K562 (cell line): Measurements from ENCODE around the gene GRIN1. TPM values are rescaled to one million over a fixed set of nuclear protein-coding genes. Genes with fewer than 3 reads are reported as not detected.

Source experiments
- ATAC-seq: fragments of 200-7000 bp; cut with Tn5 transposase; 3 replicates; pipeline ENCODE4 v1.9.1; 2020; ENCODE audit warnings: moderate library complexity
- BruUV-seq: library from RNA; stranded (reverse); fragments of 400-500 nt; replicated peaks from 2 replicates; lab custom pipeline; 2021; lab: Mats Ljungman, UMichigan
- CTCF ChIA-PET: fragments of 300-600 bp; formaldehyde crosslinking; extraction: SDS; loops from one replicate; lab custom pipeline; 2021; ENCODE audit warnings: low intra/inter-chr PET ratio; lab: Yijun Ruan, JAX
- POLR2A ChIA-PET: fragments of 300-600, 350-650 bp; sonication (Branson Sonifier 250); formaldehyde crosslinking; extraction: SDS; loops from one replicate; lab custom pipeline; 2021; ENCODE audit warnings: antibody characterized with exemption, inconsistent platforms; lab: Yijun Ruan, JAX
- DNase-seq, 4 experiments: peaks; one replicate each; pipeline versions ENCODE4 v3.0.0 to v3.0.0-alpha.2; 2011 to 2018; ENCODE audit warnings: low spot score in 3 of 4, mixed read lengths in 3 of 4; ENCODE audit errors: extremely low read depth in 1 of 4
- FAIRE-seq: peaks from 2 replicates; lab custom pipeline; 2011; peaks lifted over from hg19 to GRCh38; lab: Jason Lieb, UNC
- H2AFZ ChIP-seq: 2 replicates; pipeline ENCODE4 v1.6.0; 2011; ENCODE audit warnings: low read depth, low read length, control low read depth, inconsistent platforms
- H3K27ac ChIP-seq: fragments of 200-600 bp; 3 replicates; pipeline ENCODE4 v1.8.0; 2011; ENCODE audit warnings: low read depth, mild to moderate bottlenecking, control low read depth, inconsistent platforms, low read length, moderate library complexity, mixed read lengths; ENCODE audit errors: extremely low read depth
- H3K27me3 ChIP-seq, 2 experiments: fragments of 300-600 bp in 1 of 2; 2 replicates in 1 of 2; 3 replicates in 1 of 2; pipeline versions ENCODE4 v1.6.0 to v1.8.0; 2011; ENCODE audit warnings: inconsistent platforms in 2 of 2, low read length in 2 of 2, mild to moderate bottlenecking in 1 of 2, mixed read lengths in 1 of 2, moderate library complexity in 1 of 2; ENCODE audit not compliant: control insufficient read depth in 2 of 2, insufficient read depth in 2 of 2
- H3K36me3 ChIP-seq: fragments of 300-600 bp; 3 replicates; pipeline ENCODE4 v1.8.0; 2011; ENCODE audit warnings: mild to moderate bottlenecking, low read length, inconsistent platforms; ENCODE audit not compliant: control insufficient read depth, insufficient read depth
- H3K4me1 ChIP-seq, 2 experiments: fragments of 200-600 bp in 1 of 2; replicated peaks in 1 of 2; 2 replicates in 1 of 2; 3 replicates in 1 of 2; pipeline versions ENCODE4 v1.5.1 to v1.8.0; 2011; ENCODE audit warnings: inconsistent platforms in 2 of 2, low read length in 2 of 2, mild to moderate bottlenecking in 1 of 2, mixed read lengths in 1 of 2, moderate library complexity in 1 of 2; ENCODE audit not compliant: control insufficient read depth in 2 of 2, insufficient read depth in 2 of 2
- H3K4me2 ChIP-seq: 2 replicates; pipeline ENCODE4 v1.6.1; 2011; ENCODE audit warnings: low read length, control low read depth, inconsistent platforms, mixed read lengths; ENCODE audit not compliant: insufficient read depth
- H3K4me3 ChIP-seq: fragments of 200-600 bp; sonication (generic), shearing (Covaris generic); 2 replicates; pipeline ENCODE4 v1.5.1; 2016; ENCODE audit warnings: control low read depth, inconsistent platforms
- H3K79me2 ChIP-seq: fragments of 200-600 bp; 3 replicates; pipeline ENCODE4 v1.8.0; 2011; ENCODE audit warnings: low read length, inconsistent platforms; ENCODE audit not compliant: control insufficient read depth, insufficient read depth
- H3K9ac ChIP-seq, 2 experiments: 2 replicates each; pipeline versions ENCODE4 v1.6.0 to v1.6.1; 2011; ENCODE audit warnings: low read depth in 2 of 2, low read length in 2 of 2, control low read depth in 1 of 2, inconsistent platforms in 1 of 2, mild to moderate bottlenecking in 1 of 2, mixed read lengths in 1 of 2; ENCODE audit not compliant: insufficient read depth in 1 of 2
- H3K9me1 ChIP-seq: one replicate; pipeline ENCODE4 v1.6.0; 2011; ENCODE audit warnings: inconsistent platforms, mild to moderate bottlenecking, low read length, moderate library complexity; ENCODE audit not compliant: control insufficient read depth, insufficient read depth
- H3K9me3 ChIP-seq: replicated peaks from 2 replicates; pipeline ENCODE4 v1.5.1; 2011; ENCODE audit warnings: low read depth, low read length, inconsistent platforms; ENCODE audit not compliant: control insufficient read depth, insufficient read depth
- H4K20me1 ChIP-seq: replicated peaks from 2 replicates; pipeline ENCODE4 v1.6.1; 2011; ENCODE audit warnings: low read length, inconsistent platforms, mixed read lengths; ENCODE audit not compliant: control insufficient read depth, insufficient read depth
- LEF1 ChIP-seq: fragments of 450-650 bp; IDR thresholded peaks from 2 replicates; pipeline ENCODE4 v1.6.1; 2016; ENCODE audit warnings: mild to moderate bottlenecking
- SLC30A9 ChIP-seq: fragments of 250-450 bp; sonication (Bioruptor Pico); IDR thresholded peaks from 2 replicates; pipeline ENCODE4 v1.8.0; 2022; ENCODE audit warnings: mild to moderate bottlenecking, moderate library complexity
- ZBTB33 ChIP-seq: sonication (generic); formaldehyde crosslinking; IDR thresholded peaks from 2 replicates; pipeline ENCODE4 v1.8.1; 2023; ENCODE audit warnings: mild to moderate bottlenecking, missing genetic modification reagents
- WGBS: fragments of 100-300 bp; shearing (Covaris generic); methylation state at CpG from one replicate; pipeline ENCODE4 v1.1.6; 2016; ENCODE audit warnings: low coverage, mixed read lengths; ENCODE audit not compliant: insufficient coverage; ENCODE audit errors: missing lambda C conversion rate; 5-methylcytosine and 5-hydroxymethylcytosine counted together
- in situ Hi-C: fragments of 300-500 bp; cut with MboI; formaldehyde crosslinking; loops from 4 replicates; pipeline ENCODE4 v1.15.0; 2018; ENCODE audit warnings: inconsistent platforms, mixed read lengths
- intact Hi-C: fragments of 100-400 bp; cut with micrococcal nuclease; formaldehyde crosslinking; loops from 2 replicates; pipeline ENCODE4 v1.14.2; 2022
- polyA plus RNA-seq, 8 experiments: library from polyadenylated mRNA; depleted of rRNA in 4 of 8; stranded (reverse) in 5 of 8; unstranded in 3 of 8; fragments of >200 nt; fragmentation: Nextera tagmentation in 2 of 8; fragmentation: Illumina TruSeq in 1 of 8; extraction: Ambion mirVana in 2 of 8; extraction: Trizol in 1 of 8; gene quantifications; 2 replicates each; pipeline versions ENCODE4 v1.2.1 to v1.2.3, GENCODE V29; 2011 to 2014; ENCODE audit warnings: inconsistent platforms in 1 of 8, missing spikeins in 1 of 8
- total RNA-seq, 7 experiments: library from RNA; depleted of rRNA in 6 of 7; stranded (reverse); fragments of >200 nt in 6 of 7; fragmentation: Illumina TruSeq in 2 of 7; extraction: Trizol in 2 of 7; gene quantifications; 2 replicates each; pipeline versions ENCODE4 v1.2.1 to v1.2.3, GENCODE V29; 2011 to 2021; ENCODE audit warnings: low replicate concordance in 1 of 7

The GRIN1 gene
- total and polyA plus RNA-seq, 9 of the 15 experiments (the other 6 are each of a cell fraction or from before 2014, with no cell fraction given), result 0.03 to 0.35 (median 0.16) TPM; not detected in 6

DNA sequence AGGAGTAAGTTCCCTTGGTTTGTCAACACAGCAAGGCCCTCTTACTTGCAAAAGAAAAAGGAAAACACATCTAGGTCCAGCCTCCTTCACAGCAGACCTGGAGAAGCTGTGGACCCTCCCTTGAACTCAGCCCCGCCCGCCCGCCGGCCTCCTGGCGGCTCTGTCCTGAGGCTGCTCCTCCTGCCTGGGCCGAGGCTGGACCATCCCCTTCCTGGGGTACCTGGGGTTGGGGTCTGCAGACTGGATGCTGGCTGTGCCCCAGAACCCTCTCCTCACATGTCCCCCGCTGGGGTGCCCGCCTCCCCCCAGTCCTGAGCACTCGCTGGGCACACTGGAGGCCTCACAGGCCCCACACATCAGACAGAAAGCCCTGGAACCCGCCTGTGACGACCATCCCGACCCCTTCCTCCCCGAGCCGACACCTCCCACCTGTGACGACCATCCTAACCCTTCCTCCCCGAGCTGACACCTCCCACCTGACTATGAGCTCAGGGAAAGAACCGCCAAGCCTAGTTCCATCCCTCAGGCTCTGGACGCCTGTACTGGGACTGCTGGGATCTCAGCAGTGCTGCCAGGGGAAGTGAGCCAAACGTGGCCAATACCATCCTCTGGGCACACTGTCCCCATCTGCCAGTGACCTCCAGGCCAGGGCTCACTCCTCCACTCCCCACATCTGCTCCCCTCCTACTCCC lies 40.1 kb downstream of the GRIN1 start:
- TF ChIP-seq SLC30A9 (CRISPR knock-in tag), result no peak
- no peak for TF ChIP-seq LEF1
- TF ChIP-seq ZBTB33 (CRISPR knock-in tag), result 0 out of 2 replicates have a peak, but pooled peaks have one; percentile 33
- POLR2A ChIA-PET, result interaction anchor here (0.6 to 1.4 kb wide), 5 partner anchors 9 to 62 kb away, joined by 3 to 8 read pairs (median 3); partner anchors contain the start of genes SSNA1 and TUBB4B
- Histone ChIP-seq H3K36me3 (peaks cover 55% of the 10 kb centered on the region; the same call in 1 of the 3 replicates), H3K79me2 (no peaks in the 10 kb centered on the region), H4K20me1 (0 out of 2 replicates have a peak, but pooled peaks cover 2% of the 10 kb centered on the region), H3K4me2 (no peak overlapping the region), H2AFZ (no peak overlapping the region), H3K4me1 (peaks cover 3 to 66% of the 10 kb centered on the region in 2 experiments; a peak in 3 of 5 replicates), H3K9me3 (no peaks in the 10 kb centered on the region), H3K9ac (peak overlapping the region in 1 of 2 experiments; percentile 68; a peak in 2 of 4 replicates), H3K27me3 (no peaks in the 10 kb centered on the region), H3K4me3 (no peak overlapping the region), H3K9me1 (no peaks in the 10 kb centered on the region), H3K27ac (0 out of 3 replicates have a peak overlapping the region, but pooled peaks have one; percentile 28)
- DNase-seq (no peak), FAIRE-seq (no peak), ATAC-seq (no peak)
- CTCF ChIA-PET, result no interaction called here
- in situ Hi-C loops, result no loop called here
- intact Hi-C loops, result no loop called here
- WGBS, result 70% methylated on average over 7 of the region's 19 CpGs
- no TSS peak for BruUV-seq
